Retinal pigment epithelial cell (primary cell): ENCODE data around the gene RPL10.

Source experiments
- DNase-seq: peaks from one replicate; pipeline ENCODE4 v3.0.0-alpha.2; 2010; ENCODE audit warnings: low read depth
- H3K4me3 ChIP-seq: 2 replicates; pipeline ENCODE4 v1.5.1; 2011; ENCODE audit warnings: mild to moderate bottlenecking, low read length, control low read depth, moderate library complexity
- CTCF ChIP-seq: conservative IDR thresholded peaks from 2 replicates; pipeline ENCODE4 v1.5.1; 2011; ENCODE audit warnings: low read depth, low read length, control low read depth, inconsistent platforms

Gene RPL10

DNA sequence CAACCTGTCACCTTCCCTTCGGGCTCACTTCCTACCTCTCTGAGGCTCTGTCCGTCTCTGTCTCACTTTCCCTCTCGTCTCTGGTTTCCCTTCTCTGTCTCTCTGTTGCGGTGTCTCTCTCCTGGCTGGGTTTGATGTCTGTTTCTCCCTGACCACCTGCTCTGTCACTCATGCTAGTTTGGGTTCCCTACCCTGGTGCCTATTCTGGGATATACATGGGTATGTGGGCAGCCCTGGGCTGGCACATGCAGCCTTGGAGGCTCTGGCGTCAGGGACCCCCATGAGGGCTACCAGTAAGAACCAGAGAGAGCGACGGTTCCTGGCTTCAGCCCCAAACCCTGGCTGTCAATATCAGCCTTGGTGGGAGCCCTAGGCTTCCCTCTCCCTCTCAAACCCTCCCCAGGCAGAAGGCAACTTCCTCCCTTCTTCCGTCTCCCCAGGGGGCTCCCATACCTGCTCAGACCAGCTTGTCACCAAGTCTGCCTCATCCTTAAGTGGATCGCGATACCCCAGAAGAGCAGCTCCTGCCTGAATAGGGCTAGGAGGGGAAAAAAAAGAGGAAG lies 10.6 kb downstream of the RPL10 start:
- no peak for TF ChIP-seq CTCF
- peak overlapping the region; percentile 30 for H3K4me3 ChIP-seq
- no peak for DNase-seq

DNA sequence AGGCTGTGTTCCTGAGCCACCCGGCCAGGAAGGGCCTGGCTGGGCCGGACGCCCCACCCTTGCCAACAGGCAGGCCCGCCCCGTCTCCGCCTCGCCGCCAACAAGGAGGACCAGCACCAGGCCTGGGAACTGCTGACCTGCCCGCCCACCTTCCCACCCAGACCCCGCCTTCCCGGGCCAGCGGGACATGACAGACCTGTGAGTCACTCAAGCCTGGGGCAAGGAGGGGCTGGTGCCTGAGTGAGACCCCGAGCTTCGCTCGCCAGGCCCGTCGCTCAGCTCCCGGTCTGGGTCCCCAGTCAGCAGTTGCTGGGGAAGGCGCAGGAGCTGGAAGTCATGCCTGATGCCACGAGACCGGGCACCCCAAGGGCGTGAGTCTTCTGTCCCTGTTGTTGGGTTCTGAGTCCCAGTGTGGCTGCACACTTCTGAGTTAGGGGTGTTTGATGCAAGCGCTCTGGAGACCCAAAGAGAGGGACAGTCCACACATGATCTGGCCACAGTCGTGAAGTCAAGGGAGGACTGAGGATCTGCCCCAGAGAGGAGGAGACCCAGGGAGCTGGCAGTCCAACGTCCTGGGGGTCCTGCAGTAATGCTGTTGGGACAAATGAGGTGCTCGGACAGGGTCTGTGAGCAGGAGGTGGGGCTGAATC lies 11.2 kb downstream of the RPL10 start, which contains the start of gene DNASE1L1:
Gene DNASE1L1, minus strand, starts transcription at position 33 of the 650 bp plus-strand sequence. CDS start 3,686 bp downstream, outside the sequence.
- H3K4me3 ChIP-seq: peak within 1 kb of the TSS; percentile 30
- no peak for TF ChIP-seq CTCF
- DNase-seq: peak; percentile 82

GRCh38 chrX:154411981-154412340 lies 13.8 kb downstream of the RPL10 start:
- peak overlapping the region; percentile 57 for H3K4me3 ChIP-seq
- TF ChIP-seq CTCF: no peak
- DNase-seq: no peak

DNA sequence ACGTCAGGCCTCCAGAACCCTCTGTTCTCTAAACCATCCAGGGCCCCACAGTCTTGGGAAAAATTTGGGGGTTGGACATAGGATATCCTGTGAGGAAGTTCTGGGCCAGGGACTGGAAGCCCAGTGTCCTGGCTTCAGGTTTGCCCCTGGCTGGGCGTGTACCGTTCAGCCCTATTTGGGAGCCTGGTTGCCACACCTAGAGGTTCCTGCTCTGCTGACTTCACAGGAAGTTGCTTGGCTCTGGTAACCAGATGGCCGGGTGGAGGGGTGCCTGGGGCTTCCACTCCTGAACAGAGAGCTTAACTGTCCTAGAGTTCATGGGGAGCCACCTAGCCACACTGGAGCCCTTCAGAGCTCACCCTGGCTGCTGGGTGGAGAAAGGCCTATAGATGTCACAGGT lies 14.3 kb downstream of the RPL10 start:
- no peak for TF ChIP-seq CTCF
- no peak for DNase-seq
- peak overlapping the region; percentile 57 for H3K4me3 ChIP-seq

- no peak for TF ChIP-seq CTCF
- DNase-seq: no peak
- H3K4me3 ChIP-seq: no peak overlapping the region
Observed at GRCh38 chrX:154413142-154413541, 15.0 kb downstream of the RPL10 start.

DNA sequence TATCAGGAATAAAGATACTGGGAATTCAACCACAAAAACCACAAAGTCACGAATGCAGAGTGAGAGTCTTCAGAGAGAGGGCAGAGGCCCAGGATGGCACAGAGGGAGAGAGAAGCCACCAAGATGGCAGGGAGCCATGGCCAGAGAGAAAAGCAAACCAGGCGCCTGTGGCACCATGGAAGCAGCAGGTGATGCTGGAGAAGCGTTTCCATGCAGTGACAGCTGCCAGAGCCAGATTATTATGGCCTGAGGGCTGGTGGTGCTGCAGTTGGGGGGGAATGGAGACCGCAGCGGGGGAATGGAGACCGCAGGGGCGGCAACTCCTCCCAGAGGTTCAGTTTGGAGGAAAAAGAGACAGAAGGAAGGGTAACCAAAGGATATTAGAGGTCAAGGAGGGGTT lies 19.0 kb downstream of the RPL10 start:
- DNase-seq: no peak
- TF ChIP-seq CTCF: no peak
- no peak overlapping the region for H3K4me3 ChIP-seq

- no peak overlapping the region for H3K4me3 ChIP-seq
- no peak for TF ChIP-seq CTCF
- DNase-seq: no peak
Observed at GRCh38 chrX:154419189-154419588, 21.0 kb downstream of the RPL10 start.
